ENCODE data around the gene SHISAL2A.

SHISAL2A gene

GRCh38 chr1:52632732-52633290 lies at the start of gene SHISAL2A:
SHISAL2A (plus strand) TSS chr1:52633168; CDS start chr1:52633494, 326 bp downstream.
- Histone ChIP-seq H3K4me2 (peak within 1 kb of the TSS; percentile 97), H3K4me1 (peaks cover 93% of the 10 kb centered on the region), H3K4me3 (peak within 1 kb of the TSS; percentile 68), H3K27me3 (no peaks in the 10 kb centered on the region), H3K9me3 (no peaks in the 10 kb centered on the region), H4K20me1 (no peaks in the 10 kb centered on the region), H3K36me3 (no peaks in the 10 kb centered on the region; the same call in 1 of the 2 replicates), H3K9ac (peak within 1 kb of the TSS; percentile 83), H3K27ac (peak within 1 kb of the TSS; percentile 92)
- TF ChIP-seq Cebpa-rat (IDR thresholded peaks at IDR 0.05): no peak

GRCh38 chr1:52585474-52585873 lies 47.5 kb upstream of the SHISAL2A start:
- no peak overlapping the region for H3K4me3 ChIP-seq
- H3K4me2 ChIP-seq: peak overlapping the region; percentile 36

GRCh38 chr1:52588027-52588426 lies 44.9 kb upstream of the SHISAL2A start:
- TF ChIP-seq Cebpa-rat (IDR thresholded peaks at IDR 0.05): no peak
- Histone ChIP-seq H3K36me3 (no peaks in the 10 kb centered on the region), H3K9ac (no peak overlapping the region), H3K4me2 (no peak overlapping the region), H3K4me1 (peaks cover 16% of the 10 kb centered on the region), H3K4me3 (no peak overlapping the region), H4K20me1 (no peaks in the 10 kb centered on the region), H3K27me3 (no peaks in the 10 kb centered on the region), H3K9me3 (no peaks in the 10 kb centered on the region), H3K27ac (no peak overlapping the region)

More at GRCh38 chr1:52585474-52585873, 47.5 kb upstream of the SHISAL2A start:
- TF ChIP-seq Cebpa-rat (IDR thresholded peaks at IDR 0.05): no peak
- H3K27ac ChIP-seq: no peak overlapping the region
- no peak overlapping the region for H3K9ac ChIP-seq
- H4K20me1 ChIP-seq: no peaks in the 10 kb centered on the region
- H3K4me1 ChIP-seq: peaks cover 10% of the 10 kb centered on the region
- H3K36me3 ChIP-seq: no peaks in the 10 kb centered on the region
- no peaks in the 10 kb centered on the region for H3K9me3 ChIP-seq
- H3K27me3 ChIP-seq: no peaks in the 10 kb centered on the region

GRCh38 chr1:52588535-52588934 lies 44.4 kb upstream of the SHISAL2A start:
- H3K27ac ChIP-seq: no peak overlapping the region
- no peaks in the 10 kb centered on the region for H3K36me3 ChIP-seq
- no peak overlapping the region for H3K9ac ChIP-seq
- peaks cover 19% of the 10 kb centered on the region for H3K4me1 ChIP-seq
- no peak overlapping the region for H3K4me3 ChIP-seq
- H3K4me2 ChIP-seq: no peak overlapping the region
- H3K9me3 ChIP-seq: no peaks in the 10 kb centered on the region
- H3K27me3 ChIP-seq: no peaks in the 10 kb centered on the region
- no peaks in the 10 kb centered on the region for H4K20me1 ChIP-seq
- TF ChIP-seq Cebpa-rat (IDR thresholded peaks at IDR 0.05): no peak

GRCh38 chr1:52590266-52590665 lies 42.7 kb upstream of the SHISAL2A start:
- H3K9me3 ChIP-seq: no peaks in the 10 kb centered on the region
- H3K9ac ChIP-seq: no peak overlapping the region
- H3K27ac ChIP-seq: no peak overlapping the region
- no peak for TF ChIP-seq Cebpa-rat (IDR thresholded peaks at IDR 0.05)
- no peaks in the 10 kb centered on the region for H3K36me3 ChIP-seq
- H3K4me1 ChIP-seq: peaks cover 19% of the 10 kb centered on the region
- no peaks in the 10 kb centered on the region for H4K20me1 ChIP-seq
- H3K27me3 ChIP-seq: no peaks in the 10 kb centered on the region
- H3K4me3 ChIP-seq: no peak overlapping the region
- no peak overlapping the region for H3K4me2 ChIP-seq

GRCh38 chr1:52592637-52593323 lies 40.2 kb upstream of the SHISAL2A start:
- Histone ChIP-seq H3K9ac (no peak overlapping the region), H3K4me2 (peak overlapping the region; percentile 8; the same call in 1 of the 2 replicates), H3K27ac (no peak overlapping the region), H3K4me1 (peaks cover 9% of the 10 kb centered on the region), H3K36me3 (no peaks in the 10 kb centered on the region), H3K9me3 (no peaks in the 10 kb centered on the region), H3K27me3 (no peaks in the 10 kb centered on the region), H3K4me3 (no peak overlapping the region), H4K20me1 (no peaks in the 10 kb centered on the region)
- TF ChIP-seq Cebpa-rat (IDR thresholded peaks at IDR 0.05): no peak

GRCh38 chr1:52593495-52593894 lies 39.5 kb upstream of the SHISAL2A start:
- Histone ChIP-seq H3K36me3 (no peaks in the 10 kb centered on the region), H3K9me3 (no peaks in the 10 kb centered on the region), H3K4me2 (no peak overlapping the region), H3K4me3 (no peak overlapping the region), H3K4me1 (peaks cover 9% of the 10 kb centered on the region), H4K20me1 (no peaks in the 10 kb centered on the region), H3K9ac (no peak overlapping the region), H3K27me3 (no peaks in the 10 kb centered on the region), H3K27ac (no peak overlapping the region)
- no peak; the same call in 1 of the 2 replicates for TF ChIP-seq Cebpa-rat (IDR thresholded peaks at IDR 0.05)

- no peak for TF ChIP-seq Cebpa-rat (IDR thresholded peaks at IDR 0.05)
Observed at GRCh38 chr1:52595061-52595460, 37.9 kb upstream of the SHISAL2A start.

GRCh38 chr1:52597912-52598311 lies 35.1 kb upstream of the SHISAL2A start:
- no peak overlapping the region for H3K4me3 ChIP-seq
- H3K9me3 ChIP-seq: no peaks in the 10 kb centered on the region
- no peaks in the 10 kb centered on the region for H3K36me3 ChIP-seq
- no peak overlapping the region for H3K4me2 ChIP-seq
- H3K9ac ChIP-seq: no peak overlapping the region
- TF ChIP-seq Cebpa-rat (IDR thresholded peaks at IDR 0.05): no peak
- no peaks in the 10 kb centered on the region for H4K20me1 ChIP-seq
- H3K27ac ChIP-seq: no peak overlapping the region
- H3K27me3 ChIP-seq: no peaks in the 10 kb centered on the region
- peaks cover 18% of the 10 kb centered on the region for H3K4me1 ChIP-seq

More at GRCh38 chr1:52595061-52595460, 37.9 kb upstream of the SHISAL2A start:
- Histone ChIP-seq H3K9ac (no peak overlapping the region), H3K4me1 (peaks cover 9% of the 10 kb centered on the region), H3K4me3 (no peak overlapping the region), H3K27ac (no peak overlapping the region), H4K20me1 (no peaks in the 10 kb centered on the region), H3K9me3 (no peaks in the 10 kb centered on the region), H3K4me2 (no peak overlapping the region), H3K36me3 (no peaks in the 10 kb centered on the region), H3K27me3 (no peaks in the 10 kb centered on the region)

GRCh38 chr1:52598729-52599128 lies 34.2 kb upstream of the SHISAL2A start:
- Histone ChIP-seq H3K9me3 (no peaks in the 10 kb centered on the region), H3K36me3 (no peaks in the 10 kb centered on the region), H3K27ac (no peak overlapping the region), H3K9ac (no peak overlapping the region), H4K20me1 (no peaks in the 10 kb centered on the region), H3K4me3 (no peak overlapping the region), H3K4me2 (no peak overlapping the region), H3K4me1 (peaks cover 20% of the 10 kb centered on the region), H3K27me3 (no peaks in the 10 kb centered on the region)
- no peak for TF ChIP-seq Cebpa-rat (IDR thresholded peaks at IDR 0.05)
